ENCODE data around the gene USP26.
"Not testable (repeated sequence)": the region's sequence is repeated elsewhere in the genome, so short reads cannot be mapped to it uniquely, and the experiment has no call there.

DNA sequence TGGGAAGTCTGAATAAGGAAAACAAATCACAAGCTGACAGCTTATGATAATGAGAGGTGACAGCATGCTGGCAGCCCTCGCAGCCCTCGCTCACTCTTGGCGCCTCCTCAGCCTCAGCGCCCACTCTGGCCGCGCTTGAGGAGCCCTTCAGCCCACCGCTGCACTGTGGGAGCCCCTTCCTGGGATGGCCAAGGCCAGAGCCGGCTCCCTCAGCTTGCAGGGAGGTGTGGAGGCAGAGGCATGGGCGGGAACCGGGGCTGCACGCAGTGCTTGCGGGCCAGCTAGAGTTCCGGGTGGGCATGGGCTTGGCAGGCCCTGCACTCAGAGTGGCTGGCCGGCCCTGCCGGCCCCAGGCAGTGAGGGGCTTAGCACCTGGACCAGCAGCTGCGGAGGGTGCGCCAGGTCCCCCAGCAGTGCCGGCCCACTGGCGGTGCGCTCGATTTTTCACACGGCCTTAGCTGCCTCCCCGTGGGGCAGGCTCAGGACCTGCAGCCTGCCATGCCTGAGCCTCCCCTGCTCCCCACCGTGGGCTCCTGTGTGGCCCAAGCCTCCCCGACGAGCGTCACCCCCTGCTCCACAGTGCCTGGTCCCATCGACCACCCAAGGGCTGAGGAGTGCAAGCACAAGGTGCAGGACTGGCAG, 52.6 kb downstream of the USP26 start:
- TF ChIP-seq EZH2 (IDR thresholded peaks at IDR 0.05; ENCODE audit: insufficient read depth, poor library complexity, severe bottlenecking); EZH2phosphoT487 (IDR thresholded peaks at IDR 0.05; ENCODE audit: insufficient read depth, low read depth): not testable (repeated sequence)
